CD8-positive, alpha-beta memory T cell (primary cell): ENCODE results near the gene CPD. TPM values are rescaled to one million over a fixed set of nuclear protein-coding genes. Genes with fewer than 3 reads are reported as not detected.

ENCODE experiments used
- CTCF ChIA-PET: fragments of 350-600 bp; sonication (Branson Sonifier 250); formaldehyde crosslinking; loops from one replicate; lab custom pipeline; 2021; ENCODE audit warnings: antibody characterized with exemption; lab: Charles Lee
- POLR2A ChIA-PET: fragments of 350-600 bp; sonication (Branson Sonifier 250); formaldehyde crosslinking; loops from one replicate; lab custom pipeline; 2021; ENCODE audit warnings: antibody characterized with exemption; lab: Charles Lee
- DNase-seq, 5 donors: peaks; one replicate each; pipeline versions ENCODE4 v3.0.0 to v3.0.0-alpha.2; 2020 to 2022; ENCODE audit warnings: mixed read lengths in 1 of 5
- H3K27ac ChIP-seq: one replicate; pipeline ENCODE4 v1.7.0; 2013; ENCODE audit warnings: low read depth, mild to moderate bottlenecking, low read length, moderate library complexity
- H3K27me3 ChIP-seq: 2 replicates; pipeline ENCODE4 v1.7.0; 2013; ENCODE audit warnings: low read length, mild to moderate bottlenecking; ENCODE audit not compliant: insufficient read depth, poor library complexity, severe bottlenecking
- H3K36me3 ChIP-seq: 2 replicates; pipeline ENCODE4 v1.7.0; 2013; ENCODE audit warnings: mild to moderate bottlenecking, low read length, moderate library complexity; ENCODE audit not compliant: insufficient read depth
- H3K4me1 ChIP-seq: 2 replicates; pipeline ENCODE4 v1.7.0; 2013; ENCODE audit warnings: mild to moderate bottlenecking, low read length, moderate library complexity; ENCODE audit not compliant: insufficient read depth
- H3K4me3 ChIP-seq: 2 replicates; pipeline ENCODE4 v1.7.0; 2013; ENCODE audit warnings: mild to moderate bottlenecking, low read length
- H3K9me3 ChIP-seq: 2 replicates; pipeline ENCODE4 v1.7.0; 2013; ENCODE audit warnings: mild to moderate bottlenecking, low read length
- H3K27ac Mint-ChIP-seq, 8 donors: one replicate each; pipeline ENCODE4 v1.8.0; 2020 to 2021; ENCODE audit warnings: mixed read lengths in 8 of 8, mild to moderate bottlenecking in 6 of 8, inconsistent platforms in 3 of 8, moderate library complexity in 3 of 8
- H3K27me3 Mint-ChIP-seq, 2 donors: one replicate each; pipeline ENCODE4 v1.8.0; 2020 to 2021; ENCODE audit warnings: mixed read lengths in 2 of 2, mild to moderate bottlenecking in 1 of 2, moderate library complexity in 1 of 2
- H3K36me3 Mint-ChIP-seq, 3 donors: one replicate each; pipeline ENCODE4 v1.8.0; 2020 to 2021; ENCODE audit warnings: mixed read lengths in 3 of 3, inconsistent platforms in 1 of 3, mild to moderate bottlenecking in 1 of 3
- H3K4me1 Mint-ChIP-seq, 3 donors: one replicate each; pipeline ENCODE4 v1.8.0; 2020 to 2021; ENCODE audit warnings: mixed read lengths in 3 of 3, inconsistent platforms in 1 of 3, mild to moderate bottlenecking in 1 of 3
- H3K4me3 Mint-ChIP-seq, 7 donors: one replicate each; pipeline ENCODE4 v1.8.0; 2020 to 2021; ENCODE audit warnings: mixed read lengths in 7 of 7, mild to moderate bottlenecking in 6 of 7, moderate library complexity in 4 of 7, inconsistent platforms in 2 of 7
- H3K9me3 Mint-ChIP-seq, 5 donors: one replicate each; pipeline ENCODE4 v1.8.0; 2020 to 2022; ENCODE audit warnings: mixed read lengths in 5 of 5, mild to moderate bottlenecking in 3 of 5, moderate library complexity in 2 of 5, inconsistent platforms in 1 of 5
- polyA plus RNA-seq: library from polyadenylated mRNA; unstranded; fragments of 300-500 nt; fragmentation: Illumina TruSeq; gene quantifications from one replicate; pipeline ENCODE4 v1.2.3, GENCODE V29; 2021
- total RNA-seq, 2 experiments: library from RNA; stranded (reverse); gene quantifications; one replicate each; pipeline ENCODE4 v1.2.3, GENCODE V29; 2021

CPD gene
- total and polyA plus RNA-seq, 3 experiments from 2014 or later: 17.3 to 26.7 (median 22.8) TPM

- DNase-seq: no peak
- Mint-ChIP-seq H3K36me3 (peaks cover 0 to 4% (median 3%) of the 10 kb centered on the region in 3 donors), H3K27me3 (peaks cover 0 to 1% of the 10 kb centered on the region in 2 donors), H3K4me3 (no peak overlapping the region), H3K27ac (no peak overlapping the region), H3K9me3 (peaks cover 2 to 10% (median 3%) of the 10 kb centered on the region in 5 donors), H3K4me1 (peaks cover 2 to 5% (median 2%) of the 10 kb centered on the region in 3 donors)
- Histone ChIP-seq H3K9me3 (no peaks in the 10 kb centered on the region), H3K36me3 (no peaks in the 10 kb centered on the region), H3K4me1 (peaks cover 2% of the 10 kb centered on the region), H3K27me3 (no peaks in the 10 kb centered on the region), H3K27ac (no peak overlapping the region), H3K4me3 (no peak overlapping the region)
- CTCF ChIA-PET: interaction anchor here (1.5 kb wide), 1 partner anchor 21 kb away, joined by 3 read pairs; no protein-coding TSS in a partner anchor
- POLR2A ChIA-PET: no interaction called here
Measured at GRCh38 chr17:30357476-30357875, 21.3 kb upstream of the CPD start.

- peaks cover 0 to 1% of the 10 kb centered on the region in 2 donors for H3K27me3 Mint-ChIP-seq
- Histone ChIP-seq H3K9me3 (no peaks in the 10 kb centered on the region), H3K27ac (no peak overlapping the region), H3K4me1 (peaks cover 9% of the 10 kb centered on the region), H3K36me3 (no peaks in the 10 kb centered on the region), H3K4me3 (no peak overlapping the region), H3K27me3 (no peaks in the 10 kb centered on the region)
- DNase-seq: no peak
- H3K4me3 Mint-ChIP-seq: no peak overlapping the region
- H3K27ac Mint-ChIP-seq: peak overlapping the region in 1 of 8 donors; percentile 15
- H3K4me1 Mint-ChIP-seq: peaks cover 8 to 9% (median 9%) of the 10 kb centered on the region in 3 donors
- ChIA-PET CTCF (interaction anchor here (1.5 kb wide), 1 partner anchor 22 kb away, joined by 3 read pairs; no protein-coding TSS in a partner anchor), POLR2A (no interaction called here)
- H3K36me3 Mint-ChIP-seq: peaks cover 0 to 4% (median 3%) of the 10 kb centered on the region in 3 donors
- H3K9me3 Mint-ChIP-seq: peaks cover 3 to 12% (median 3%) of the 10 kb centered on the region in 5 donors
Measured at GRCh38 chr17:30358055-30358760, 20.5 kb upstream of the CPD start.

GRCh38 chr17:30360086-30360808, 18.5 kb upstream of the CPD start:
- CTCF ChIA-PET: no interaction called here

GRCh38 chr17:30361766-30362279, 16.9 kb upstream of the CPD start:
- Mint-ChIP-seq H3K4me3 (peak overlapping the region in 1 of 7 donors; percentile 56), H3K27ac (no peak overlapping the region), H3K4me1 (peaks cover 28 to 36% (median 33%) of the 10 kb centered on the region in 3 donors), H3K9me3 (peaks cover 4 to 24% (median 13%) of the 10 kb centered on the region in 5 donors), H3K27me3 (peaks cover 0 to 2% of the 10 kb centered on the region in 2 donors), H3K36me3 (peaks cover 0 to 11% (median 3%) of the 10 kb centered on the region in 3 donors)
- ChIA-PET POLR2A (no interaction called here), CTCF (interaction anchor here (1.0 to 1.3 kb wide), 2 partner anchors 22 to 34 kb away, joined by 3 read pairs; no protein-coding TSS in a partner anchor)
- DNase-seq: no peak
- Histone ChIP-seq H3K4me1 (peaks cover 28% of the 10 kb centered on the region), H3K4me3 (no peak overlapping the region), H3K9me3 (no peaks in the 10 kb centered on the region), H3K27ac (no peak overlapping the region), H3K36me3 (no peaks in the 10 kb centered on the region), H3K27me3 (no peaks in the 10 kb centered on the region)

More at GRCh38 chr17:30360086-30360808, 18.5 kb upstream of the CPD start:
- H3K27me3 Mint-ChIP-seq: peaks cover 0 to 2% of the 10 kb centered on the region in 2 donors
- peaks cover 21 to 25% (median 23%) of the 10 kb centered on the region in 3 donors for H3K4me1 Mint-ChIP-seq
- peak overlapping the region in 1 of 8 donors; percentile 33 for H3K27ac Mint-ChIP-seq
- Histone ChIP-seq H3K27me3 (no peaks in the 10 kb centered on the region), H3K4me3 (no peak overlapping the region), H3K36me3 (no peaks in the 10 kb centered on the region), H3K9me3 (no peaks in the 10 kb centered on the region), H3K4me1 (peaks cover 25% of the 10 kb centered on the region), H3K27ac (no peak overlapping the region)
- H3K36me3 Mint-ChIP-seq: peaks cover 0 to 8% (median 4%) of the 10 kb centered on the region in 3 donors
- no peak overlapping the region for H3K4me3 Mint-ChIP-seq
- DNase-seq: no peak
- POLR2A ChIA-PET: no interaction called here
- H3K9me3 Mint-ChIP-seq: peaks cover 3 to 19% (median 11%) of the 10 kb centered on the region in 5 donors

GRCh38 chr17:30363715-30364202, 15.0 kb upstream of the CPD start:
- peak; percentile 56 to 91 (median 70) for DNase-seq
- H3K4me1 Mint-ChIP-seq: peaks cover 28 to 41% (median 38%) of the 10 kb centered on the region in 3 donors
- Histone ChIP-seq H3K27me3 (no peaks in the 10 kb centered on the region), H3K36me3 (no peaks in the 10 kb centered on the region), H3K4me3 (peak overlapping the region; percentile 5), H3K4me1 (peaks cover 28% of the 10 kb centered on the region), H3K9me3 (no peaks in the 10 kb centered on the region), H3K27ac (no peak overlapping the region)
- POLR2A ChIA-PET: interaction anchor here (0.6 to 1.7 kb wide), 7 partner anchors 15 to 1411 kb away, joined by 3 to 15 read pairs (median 4); partner anchors contain the start of genes BLMH, CPD and GOSR1
- H3K27ac Mint-ChIP-seq: peak overlapping the region; percentile 70 to 93 (median 82)
- H3K27me3 Mint-ChIP-seq: peaks cover 0 to 2% of the 10 kb centered on the region in 2 donors
- H3K36me3 Mint-ChIP-seq: peaks cover 0 to 11% (median 3%) of the 10 kb centered on the region in 3 donors
- CTCF ChIA-PET: interaction anchor here (0.9 to 1.6 kb wide), 9 partner anchors 14 to 259 kb away, joined by 3 to 9 read pairs (median 5); partner anchors contain the start of gene CPD
- H3K4me3 Mint-ChIP-seq: peak overlapping the region; percentile 49 to 72 (median 61)
- H3K9me3 Mint-ChIP-seq: peaks cover 4 to 24% (median 13%) of the 10 kb centered on the region in 5 donors

GRCh38 chr17:30366536-30366935, 12.2 kb upstream of the CPD start:
- DNase-seq: no peak
- H3K36me3 Mint-ChIP-seq: peaks cover 0 to 7% (median 1%) of the 10 kb centered on the region in 3 donors
- peaks cover 0 to 2% of the 10 kb centered on the region in 2 donors for H3K27me3 Mint-ChIP-seq
- ChIA-PET CTCF (interaction anchor here (0.6 to 1.6 kb wide), 3 partner anchors 18 to 27 kb away, joined by 3 to 7 read pairs (median 4); no protein-coding TSS in a partner anchor), POLR2A (interaction anchor here (0.5 to 1.1 kb wide), 2 partner anchors 11 kb away, joined by 3 to 4 read pairs; no protein-coding TSS in a partner anchor)
- peaks cover 26 to 47% (median 47%) of the 10 kb centered on the region in 3 donors for H3K4me1 Mint-ChIP-seq
- Histone ChIP-seq H3K4me3 (no peak overlapping the region), H3K9me3 (no peaks in the 10 kb centered on the region), H3K27me3 (no peaks in the 10 kb centered on the region), H3K4me1 (peaks cover 28% of the 10 kb centered on the region), H3K27ac (no peak overlapping the region), H3K36me3 (no peaks in the 10 kb centered on the region)
- H3K4me3 Mint-ChIP-seq: no peak overlapping the region
- peak overlapping the region in 2 of 8 donors; percentile 41 to 51 for H3K27ac Mint-ChIP-seq
- peaks cover 4 to 19% (median 10%) of the 10 kb centered on the region in 5 donors for H3K9me3 Mint-ChIP-seq
